Measurements from ENCODE around the gene EHF. TPM values are rescaled to one million over a fixed set of nuclear protein-coding genes. Genes with fewer than 3 reads are reported as not detected.

Gene EHF
- total RNA-seq, 1 donor from 2014 or later, result 60.5 TPM

DNA sequence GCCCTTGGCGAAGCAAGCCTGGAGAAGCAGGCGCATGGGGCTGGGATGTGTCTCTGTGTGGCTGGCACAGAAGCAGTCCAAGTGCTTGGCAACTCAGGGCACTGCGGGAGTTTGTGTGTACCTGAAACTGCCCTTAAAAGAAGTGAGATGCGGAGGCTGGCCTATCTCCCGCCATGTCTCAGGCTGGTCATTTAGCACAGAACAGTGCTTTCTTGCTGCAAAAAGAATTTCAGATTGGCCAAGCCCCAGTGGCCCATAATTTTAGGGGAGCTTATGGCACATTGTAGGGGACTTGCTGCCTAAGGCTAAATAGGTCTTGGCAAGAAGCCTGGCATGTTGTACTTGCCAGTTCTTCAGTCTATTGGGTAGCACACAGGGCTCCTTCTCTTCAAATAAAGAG lies 16.4 kb downstream of the EHF start:
- no peak for DNase-seq
- Histone ChIP-seq H3K9me3 (no peaks in the 10 kb centered on the region), H3K27ac (peak overlapping the region; percentile 43), H3K36me3 (no peaks in the 10 kb centered on the region), H3K27me3 (ENCODE audit: low read depth) (no peaks in the 10 kb centered on the region), H3K4me3 (no peak overlapping the region), H3K4me1 (peaks cover 44% of the 10 kb centered on the region)
- ATAC-seq, result no peak
- TF ChIP-seq CTCF (IDR thresholded peaks at IDR 0.05), result no peak
- intact Hi-C loops (cut with DNase I), result no loop called here

GRCh38 chr11:34638897-34639296 lies 18.0 kb downstream of the EHF start:
- DNase-seq, result no peak
- intact Hi-C loops (cut with DNase I), result no loop called here
- Histone ChIP-seq H3K36me3 (no peaks in the 10 kb centered on the region), H3K27me3 (ENCODE audit: low read depth) (no peaks in the 10 kb centered on the region), H3K4me3 (no peak overlapping the region), H3K27ac (peak overlapping the region; percentile 69), H3K4me1 (peaks cover 32% of the 10 kb centered on the region), H3K9me3 (no peaks in the 10 kb centered on the region)
- no peak for ATAC-seq
- TF ChIP-seq CTCF (IDR thresholded peaks at IDR 0.05), result no peak

DNA sequence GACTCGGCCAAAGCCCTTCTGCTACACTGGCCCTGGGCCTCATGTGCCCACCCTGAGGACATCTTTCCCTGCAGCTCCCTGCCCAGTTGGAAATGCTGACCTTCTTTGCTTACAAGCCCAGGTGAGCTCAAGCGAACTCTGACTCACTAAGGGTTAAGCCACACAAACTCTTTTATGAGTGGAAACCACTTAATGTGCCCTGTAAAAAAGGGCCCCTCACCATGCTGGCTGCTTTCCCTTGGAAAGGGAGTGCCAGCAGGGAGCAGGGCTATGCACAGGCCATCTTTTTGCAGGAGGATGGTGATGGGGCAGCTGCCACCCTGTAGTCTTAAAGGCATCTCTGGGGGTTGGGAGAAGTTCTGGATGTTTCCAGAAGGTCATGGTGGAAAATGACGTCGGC lies 18.7 kb downstream of the EHF start:
- Histone ChIP-seq H3K4me3 (no peak overlapping the region), H3K9me3 (no peaks in the 10 kb centered on the region), H3K27ac (peak overlapping the region; percentile 69), H3K27me3 (ENCODE audit: low read depth) (no peaks in the 10 kb centered on the region), H3K36me3 (no peaks in the 10 kb centered on the region), H3K4me1 (peaks cover 25% of the 10 kb centered on the region)
- no peak for DNase-seq
- no peak for TF ChIP-seq CTCF (IDR thresholded peaks at IDR 0.05)
- peak; percentile 59 to 63 for ATAC-seq
- intact Hi-C loops (cut with DNase I), result no loop called here

- no peaks in the 10 kb centered on the region for H3K9me3 ChIP-seq
- no peak overlapping the region for H3K4me3 ChIP-seq
- H3K36me3 ChIP-seq, result no peaks in the 10 kb centered on the region
- no peak for TF ChIP-seq CTCF (IDR thresholded peaks at IDR 0.05)
- peak; percentile 87 for DNase-seq
- peak; percentile 95 to 96 for ATAC-seq
- H3K27me3 ChIP-seq (ENCODE audit: low read depth), result no peaks in the 10 kb centered on the region
- intact Hi-C loops (cut with DNase I), result no loop called here
- peak overlapping the region; percentile 69 for H3K27ac ChIP-seq
- peaks cover 20% of the 10 kb centered on the region for H3K4me1 ChIP-seq
Observed at GRCh38 chr11:34640050-34640923, 19.4 kb downstream of the EHF start.

GRCh38 chr11:34640924-34641275 lies 20.0 kb downstream of the EHF start:
- Histone ChIP-seq H3K27ac (peak overlapping the region; percentile 69), H3K9me3 (no peaks in the 10 kb centered on the region), H3K4me1 (peaks cover 20% of the 10 kb centered on the region), H3K4me3 (no peak overlapping the region), H3K36me3 (no peaks in the 10 kb centered on the region), H3K27me3 (ENCODE audit: low read depth) (no peaks in the 10 kb centered on the region)
- DNase-seq (no peak), ATAC-seq (no peak)
- no peak for TF ChIP-seq CTCF (IDR thresholded peaks at IDR 0.05)
- intact Hi-C loops (cut with DNase I), result no loop called here

Measured in lower lobe of right lung (tissue), 2 donors.